ENCODE measurements around the gene CREG2.

- TF ChIP-seq CTCF (conservative IDR thresholded peaks at IDR 0.05) (no peak), EZH2 (IDR thresholded peaks at IDR 0.05; ENCODE audit: low read depth) (no peak)
Measured at GRCh38 chr2:101310834-101311695, 76.2 kb downstream of the CREG2 start.
